Fibroblast of upper back skin (primary cell): ENCODE results near the gene PPP4C.
"Not testable (repeated sequence)": the region's sequence is repeated elsewhere in the genome, so short reads cannot be mapped to it uniquely, and the experiment has no call there.

Experiments
- DNase-seq: peaks from one replicate; pipeline ENCODE4 v3.0.0-alpha.2; 2013

The PPP4C gene

GRCh38 chr16:30075503-30076275 is at the start of gene PPP4C:
Gene PPP4C, plus strand, starts transcription at chr16:30075994. Its CDS starts 384 bp downstream, at chr16:30076378.
- peak; percentile 86 for DNase-seq

GRCh38 chr16:30026449-30026848 is 49.3 kb upstream of the PPP4C start:
- DNase-seq, result no peak

GRCh38 chr16:30027588-30028437 is 48.0 kb upstream of the PPP4C start:
- no peak for DNase-seq

GRCh38 chr16:30028438-30029076 is 47.2 kb upstream of the PPP4C start:
- DNase-seq, result no peak

- DNase-seq, result no peak
Measured at GRCh38 chr16:30030011-30030685, 45.6 kb upstream of the PPP4C start.

GRCh38 chr16:30030841-30031413 is 44.9 kb upstream of the PPP4C start, which contains the start of gene TLCD3B:
Gene TLCD3B, minus strand, starts transcription at chr16:30031271. Its CDS starts 744 bp downstream, at chr16:30030527.
- no peak for DNase-seq

- no peak for DNase-seq
Measured at GRCh38 chr16:30031477-30031918, 44.3 kb upstream of the PPP4C start.

GRCh38 chr16:30032083-30032819 is 43.5 kb upstream of the PPP4C start:
- DNase-seq, result peak; percentile 62

- no peak for DNase-seq
Measured at GRCh38 chr16:30033270-30033669, 42.5 kb upstream of the PPP4C start.

- DNase-seq, result no peak
Measured at GRCh38 chr16:30040221-30040620, 35.6 kb upstream of the PPP4C start.

GRCh38 chr16:30040690-30041089 is 35.1 kb upstream of the PPP4C start:
- not testable (repeated sequence) for DNase-seq

GRCh38 chr16:30041841-30042240 is 34.0 kb upstream of the PPP4C start:
- DNase-seq, result peak; percentile 48

GRCh38 chr16:30046178-30046577 is 29.6 kb upstream of the PPP4C start:
- no peak for DNase-seq

GRCh38 chr16:30046588-30046987 is 29.2 kb upstream of the PPP4C start:
- DNase-seq, result no peak

GRCh38 chr16:30049871-30050270 is 25.9 kb upstream of the PPP4C start:
- DNase-seq, result no peak

- peak; percentile 69 for DNase-seq
Measured at GRCh38 chr16:30051518-30051917, 24.3 kb upstream of the PPP4C start.

- peak; percentile 90 for DNase-seq
Measured at GRCh38 chr16:30052671-30053372, 23.0 kb upstream of the PPP4C start.

- DNase-seq, result peak; percentile 53
Measured at GRCh38 chr16:30053376-30054015, 22.3 kb upstream of the PPP4C start.

- DNase-seq, result no peak
Measured at GRCh38 chr16:30054451-30054850, 21.3 kb upstream of the PPP4C start.

GRCh38 chr16:30054959-30055553 is 20.7 kb upstream of the PPP4C start:
- no peak for DNase-seq
